ENCODE results near the gene TRIM67.

The TRIM67 gene

GRCh38 chr1:231151811-231152210, 10.0 kb upstream of the TRIM67 start:
- no peak for TF ChIP-seq REST (IDR thresholded peaks at IDR 0.05; ENCODE audit: insufficient read depth in 1 of 2, low read depth in 2 of 2, low read length in 2 of 2)
- TF ChIP-seq FOXP2 (optimal IDR thresholded peaks at IDR 0.05; ENCODE audit: borderline replicate concordance, extremely low read depth, extremely low read length, insufficient read depth), result no peak
- TF ChIP-seq SIN3A (IDR thresholded peaks at IDR 0.05; ENCODE audit: borderline replicate concordance, insufficient read depth, low read length), result no peak
- TF ChIP-seq POLR2AphosphoS5 (IDR thresholded peaks at IDR 0.05; ENCODE audit: low read depth, low read length), result no peak
- TF ChIP-seq TAF1 (IDR thresholded peaks at IDR 0.05; ENCODE audit: borderline replicate concordance, insufficient read depth, low read length), result no peak

GRCh38 chr1:231153726-231154125, 8.1 kb upstream of the TRIM67 start:
- TF ChIP-seq FOXP2 (optimal IDR thresholded peaks at IDR 0.05; ENCODE audit: borderline replicate concordance, extremely low read depth, extremely low read length, insufficient read depth), result no peak
- no peak for TF ChIP-seq REST (IDR thresholded peaks at IDR 0.05; ENCODE audit: insufficient read depth in 1 of 2, low read depth in 2 of 2, low read length in 2 of 2)
- TF ChIP-seq TAF1 (IDR thresholded peaks at IDR 0.05; ENCODE audit: borderline replicate concordance, insufficient read depth, low read length), result no peak
- no peak for TF ChIP-seq SIN3A (IDR thresholded peaks at IDR 0.05; ENCODE audit: borderline replicate concordance, insufficient read depth, low read length)
- TF ChIP-seq POLR2AphosphoS5 (IDR thresholded peaks at IDR 0.05; ENCODE audit: low read depth, low read length), result no peak

GRCh38 chr1:231155808-231156207, 6.0 kb upstream of the TRIM67 start:
- TF ChIP-seq POLR2AphosphoS5 (IDR thresholded peaks at IDR 0.05; ENCODE audit: low read depth, low read length) (no peak), FOXP2 (optimal IDR thresholded peaks at IDR 0.05; ENCODE audit: borderline replicate concordance, extremely low read depth, extremely low read length, insufficient read depth) (no peak), REST (IDR thresholded peaks at IDR 0.05; ENCODE audit: insufficient read depth in 1 of 2, low read depth in 2 of 2, low read length in 2 of 2) (no peak), TAF1 (IDR thresholded peaks at IDR 0.05; ENCODE audit: borderline replicate concordance, insufficient read depth, low read length) (no peak), SIN3A (IDR thresholded peaks at IDR 0.05; ENCODE audit: borderline replicate concordance, insufficient read depth, low read length) (no peak)

GRCh38 chr1:231157311-231157710, 4.5 kb upstream of the TRIM67 start:
- TF ChIP-seq FOXP2 (optimal IDR thresholded peaks at IDR 0.05; ENCODE audit: borderline replicate concordance, extremely low read depth, extremely low read length, insufficient read depth) (no peak), SIN3A (IDR thresholded peaks at IDR 0.05; ENCODE audit: borderline replicate concordance, insufficient read depth, low read length) (no peak), POLR2AphosphoS5 (IDR thresholded peaks at IDR 0.05; ENCODE audit: low read depth, low read length) (no peak), TAF1 (IDR thresholded peaks at IDR 0.05; ENCODE audit: borderline replicate concordance, insufficient read depth, low read length) (no peak), REST (IDR thresholded peaks at IDR 0.05; ENCODE audit: insufficient read depth in 1 of 2, low read depth in 2 of 2, low read length in 2 of 2) (no peak)
